H1 (cell line): ENCODE data around the gene MROH7. TPM values are rescaled to one million over a fixed set of nuclear protein-coding genes. Genes with fewer than 3 reads are reported as not detected.

Experiments
- CTCF ChIA-PET: fragments of 300-600 bp; sonication (Branson Sonifier 250); formaldehyde crosslinking; loops from one replicate; lab custom pipeline; 2021; ENCODE audit not compliant: partially characterized antibody; lab: Charles Lee
- POLR2A ChIA-PET: fragments of 300-600 bp; sonication (Branson Sonifier 250); formaldehyde crosslinking; loops from one replicate; lab custom pipeline; 2021; ENCODE audit warnings: inconsistent platforms; ENCODE audit not compliant: partially characterized antibody; lab: Charles Lee
- DNase-seq, 2 experiments: peaks; one replicate each; pipeline versions ENCODE4 v3.0.0 to v3.0.0-alpha.2; 2010 to 2022; ENCODE audit warnings: low spot score in 2 of 2, low read depth in 1 of 2, mixed read lengths in 1 of 2
- FAIRE-seq: peaks from 2 replicates; lab custom pipeline; 2011; peaks lifted over from hg19 to GRCh38; lab: Jason Lieb, UNC
- H2AFZ ChIP-seq: 2 replicates; pipeline ENCODE4 v1.8.1; 2012; ENCODE audit warnings: low read length, inconsistent platforms
- H2AK5ac ChIP-seq: 2 replicates; pipeline ENCODE4 v1.6.1; 2013; ENCODE audit warnings: low read depth, low read length
- H2BK120ac ChIP-seq: replicated peaks from 2 replicates; pipeline ENCODE3; 2013; ENCODE audit warnings: low read depth, low read length, inconsistent platforms
- H2BK12ac ChIP-seq: 2 replicates; pipeline ENCODE4 v1.6.1; 2013; ENCODE audit warnings: low read depth, low read length
- H2BK15ac ChIP-seq: 2 replicates; pipeline ENCODE4 v1.6.1; 2013; ENCODE audit warnings: low read length
- H2BK20ac ChIP-seq: 2 replicates; pipeline ENCODE4 v1.6.1; 2013; ENCODE audit warnings: low read length
- H2BK5ac ChIP-seq: 2 replicates; pipeline ENCODE4 v1.6.1; 2013; ENCODE audit warnings: low read depth, low read length
- H3K14ac ChIP-seq: 2 replicates; pipeline ENCODE4 v1.6.1; 2013; ENCODE audit warnings: inconsistent platforms; ENCODE audit not compliant: insufficient read length
- H3K18ac ChIP-seq: 2 replicates; pipeline ENCODE4 v1.6.1; 2013; ENCODE audit warnings: low read length; ENCODE audit errors: extremely low read depth
- H3K23ac ChIP-seq: 2 replicates; pipeline ENCODE4 v1.6.1; 2013; ENCODE audit warnings: inconsistent platforms; ENCODE audit not compliant: insufficient read length
- H3K23me2 ChIP-seq: 2 replicates; pipeline ENCODE4 v1.6.1; 2013; ENCODE audit warnings: low read depth, low read length
- H3K27ac ChIP-seq: 2 replicates; pipeline ENCODE4 v1.6.1; 2011; ENCODE audit warnings: low read depth, low read length, inconsistent platforms
- H3K27me3 ChIP-seq, 4 experiments: replicated peaks in 1 of 4; 1 replicate in 1 of 4; 2 replicates in 3 of 4; pipeline versions ENCODE4 v1.6.1 to v1.8.1; 2011 to 2013; ENCODE audit warnings: low read length in 3 of 4, mild to moderate bottlenecking in 3 of 4, inconsistent platforms in 2 of 4, mixed read lengths in 2 of 4, moderate library complexity in 1 of 4; ENCODE audit not compliant: control insufficient read depth in 3 of 4, insufficient read depth in 3 of 4; ENCODE audit errors: extremely low read depth in 1 of 4
- H3K36me3 ChIP-seq, 4 experiments: 2 replicates each; pipeline versions ENCODE4 v1.6.1 to v1.8.1; 2011 to 2013; ENCODE audit warnings: mild to moderate bottlenecking in 4 of 4, low read length in 3 of 4, moderate library complexity in 2 of 4, control low read depth in 1 of 4, inconsistent platforms in 1 of 4; ENCODE audit not compliant: insufficient read depth in 4 of 4, control insufficient read depth in 2 of 4
- H3K4ac ChIP-seq: replicated peaks from 2 replicates; pipeline ENCODE3; 2013; ENCODE audit warnings: low read length, low read depth, mixed read lengths, inconsistent platforms; ENCODE audit not compliant: insufficient read length
- H3K4me1 ChIP-seq, 4 experiments: replicated peaks in 1 of 4; 1 replicate in 1 of 4; 2 replicates in 3 of 4; pipeline versions ENCODE4 v1.6.1 to v1.8.1; 2011 to 2013; ENCODE audit warnings: low read length in 3 of 4, inconsistent platforms in 2 of 4, mixed read lengths in 1 of 4; ENCODE audit not compliant: insufficient read depth in 4 of 4, control insufficient read depth in 3 of 4
- H3K4me2 ChIP-seq, 2 experiments: 2 replicates each; pipeline versions ENCODE4 v1.6.1 to v1.8.1; 2011 to 2013; ENCODE audit warnings: low read depth in 2 of 2, low read length in 2 of 2, control low read depth in 1 of 2, inconsistent platforms in 1 of 2, mild to moderate bottlenecking in 1 of 2; ENCODE audit not compliant: insufficient read depth in 1 of 2
- H3K4me3 ChIP-seq, 4 experiments: fragments of 200-600, 300-600 bp in 1 of 4; sonication (generic), shearing (Covaris generic), sonication (Bioruptor Twin) in 1 of 4; 2 replicates each; pipeline versions ENCODE4 v1.5.1 to v1.8.1; 2011 to 2016; ENCODE audit warnings: low read length in 4 of 4, low read depth in 3 of 4, control low read depth in 2 of 4, inconsistent platforms in 2 of 4, mild to moderate bottlenecking in 2 of 4, mixed read lengths in 1 of 4, moderate library complexity in 1 of 4; ENCODE audit not compliant: insufficient read depth in 2 of 4; ENCODE audit errors: extremely low read depth in 1 of 4
- H3K56ac ChIP-seq: replicated peaks from 2 replicates; pipeline ENCODE3; 2013; ENCODE audit warnings: low read depth, mild to moderate bottlenecking, mixed read lengths, low read length, inconsistent platforms; ENCODE audit not compliant: insufficient read length
- H3K79me1 ChIP-seq: 2 replicates; pipeline ENCODE4 v1.6.1; 2013; ENCODE audit warnings: low read depth, low read length, control low read depth
- H3K79me2 ChIP-seq, 2 experiments: 2 replicates each; pipeline versions ENCODE4 v1.6.1 to v1.8.1; 2012 to 2013; ENCODE audit warnings: low read length in 2 of 2, mild to moderate bottlenecking in 2 of 2, inconsistent platforms in 1 of 2; ENCODE audit not compliant: insufficient read depth in 2 of 2, control insufficient read depth in 1 of 2
- H3K9ac ChIP-seq, 4 experiments: replicated peaks in 1 of 4; 1 replicate in 1 of 4; 2 replicates in 3 of 4; pipeline versions ENCODE4 v1.6.1 to v1.8.1; 2011 to 2013; ENCODE audit warnings: low read depth in 3 of 4, low read length in 3 of 4, control low read depth in 2 of 4, mild to moderate bottlenecking in 2 of 4, moderate library complexity in 2 of 4, inconsistent platforms in 1 of 4; ENCODE audit errors: extremely low read depth in 1 of 4
- H3K9me3 ChIP-seq, 2 experiments: 2 replicates each; pipeline versions ENCODE4 v1.6.1 to v1.8.1; 2012 to 2013; ENCODE audit warnings: mild to moderate bottlenecking in 2 of 2, moderate library complexity in 2 of 2, control low read depth in 1 of 2, inconsistent platforms in 1 of 2, low read depth in 1 of 2, low read length in 1 of 2, mixed read lengths in 1 of 2; ENCODE audit not compliant: insufficient read depth in 2 of 2
- H4K20me1 ChIP-seq, 2 experiments: replicated peaks in 1 of 2; 2 replicates each; pipeline versions ENCODE3 to v1.8.1; 2011 to 2013; ENCODE audit warnings: inconsistent platforms in 2 of 2, low read length in 2 of 2, mild to moderate bottlenecking in 1 of 2; ENCODE audit not compliant: insufficient read depth in 2 of 2, control insufficient read depth in 1 of 2
- H4K5ac ChIP-seq: 2 replicates; pipeline ENCODE4 v1.6.1; 2013; ENCODE audit warnings: low read length, low read depth, mixed read lengths, inconsistent platforms; ENCODE audit not compliant: insufficient read length
- H4K8ac ChIP-seq: 2 replicates; pipeline ENCODE4 v1.8.0; 2013; ENCODE audit warnings: mild to moderate bottlenecking, moderate library complexity, low read length, inconsistent platforms; ENCODE audit not compliant: insufficient read depth; ENCODE audit errors: extremely low read depth
- H4K91ac ChIP-seq: replicated peaks from 2 replicates; pipeline ENCODE3; 2013; ENCODE audit warnings: low read length, mixed read lengths, inconsistent platforms; ENCODE audit not compliant: insufficient read length
- JUN ChIP-seq: IDR thresholded peaks from 2 replicates; pipeline ENCODE4 v1.6.1; 2011; ENCODE audit warnings: low read depth, mild to moderate bottlenecking, improper control_type of control experiment, low read length
- RAD21 ChIP-seq, 2 experiments: IDR thresholded peaks in 1 of 2; conservative IDR thresholded peaks in 1 of 2; 2 replicates each; pipeline ENCODE4 v1.6.1; 2011; ENCODE audit warnings: low read depth in 2 of 2, low read length in 2 of 2, improper control_type of control experiment in 1 of 2, inconsistent platforms in 1 of 2, mild to moderate bottlenecking in 1 of 2, moderate library complexity in 1 of 2
- WGBS, 2 experiments: shearing (Covaris generic) in 1 of 2; methylation state at CpG; one replicate each; pipeline versions ENCODE4 v1.1.6 to v1.1.7; 2013 to 2015; ENCODE audit warnings: low lambda C conversion rate in 2 of 2, mixed read lengths in 2 of 2, inconsistent platforms in 1 of 2, low coverage in 1 of 2, missing lambda C conversion rate in 1 of 2; ENCODE audit not compliant: insufficient replicate concordance in 2 of 2, insufficient coverage in 1 of 2, insufficient read length in 1 of 2; ENCODE audit errors: extremely low coverage in 1 of 2, missing lambda C conversion rate in 1 of 2; 5-methylcytosine and 5-hydroxymethylcytosine counted together
- polyA plus RNA-seq, 7 experiments: library from polyadenylated mRNA; depleted of rRNA in 3 of 7; stranded (reverse) in 5 of 7; unstranded in 2 of 7; fragments of >200 nt in 5 of 7; fragments of 200-250 nt in 2 of 7; gene quantifications; 1 replicate in 5 of 7; 2 replicates in 1 of 7; 4 replicates in 1 of 7; pipeline versions ENCODE4 v1.2.1 to v1.2.3, GENCODE V29; 2011 to 2013; ENCODE audit warnings: missing spikeins in 2 of 7, mixed read lengths in 2 of 7
- total RNA-seq: library from RNA; stranded (reverse); fragmentation: NEBNext Ultra II Directional; extraction: Animal tissue kit (Norgen Biotek cat#: 25700); gene quantifications from 2 replicates; pipeline ENCODE4 v1.2.1, GENCODE V29; 2021
- TF ChIP-seq, protein P1 (sequence below), 3 experiments: IDR thresholded peaks; 1 replicate in 2 of 3; 2 replicates in 1 of 3; pipeline versions ENCODE4 v1.5.1 to v1.6.1; 2011; ENCODE audit warnings: low read length in 3 of 3, mild to moderate bottlenecking in 3 of 3, inconsistent platforms in 2 of 3, low read depth in 1 of 3, moderate library complexity in 1 of 3; ENCODE audit not compliant: insufficient read depth in 1 of 3; ENCODE audit errors: control extremely low read depth in 1 of 3

The MROH7 gene
- total and polyA plus RNA-seq, 2 of the 8 experiments (the other 6 are each of a cell fraction or from before 2014, with no cell fraction given), result 0.07 to 0.20 TPM

DNA sequence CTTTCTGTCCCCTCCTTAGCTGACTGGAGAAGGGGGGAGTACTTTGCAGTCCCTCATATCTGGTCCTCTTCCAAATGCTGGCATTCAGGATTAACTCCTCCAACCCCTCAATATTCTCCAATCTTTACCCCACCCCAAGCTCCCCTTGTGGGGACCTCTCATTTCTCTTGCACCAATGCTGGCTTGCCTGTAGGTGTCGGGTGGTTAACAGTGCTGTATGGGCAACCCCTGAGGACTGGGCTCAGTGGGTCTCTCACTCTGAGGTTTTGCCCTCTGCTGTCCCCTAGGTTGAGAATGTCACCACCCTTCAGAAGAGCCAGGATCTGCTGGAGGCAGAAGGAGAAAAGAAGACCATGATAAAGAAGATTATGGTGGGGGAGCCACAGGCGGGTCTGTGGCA is 27.0 kb downstream of the MROH7 start:
- Histone ChIP-seq H4K20me1 (no peaks in the 10 kb centered on the region), H3K27ac (no peak overlapping the region), H3K4me1 (peaks cover 0 to 3% (median 0%) of the 10 kb centered on the region in 4 experiments; a peak in 1 of 7 replicates), H2AK5ac (no peak overlapping the region), H3K79me2 (no peaks in the 10 kb centered on the region), H3K14ac (no peak overlapping the region), H3K23ac (no peak overlapping the region), H3K36me3 (no peaks in the 10 kb centered on the region), H3K18ac (no peak overlapping the region), H3K9me3 (no peaks in the 10 kb centered on the region), H2BK12ac (no peak overlapping the region), H3K4me2 (no peak overlapping the region), H4K8ac (no peak overlapping the region), H2BK15ac (no peak overlapping the region), H3K9ac (no peak overlapping the region), H2BK5ac (no peak overlapping the region), H3K79me1 (no peaks in the 10 kb centered on the region), H3K56ac (no peak overlapping the region), H2AFZ (no peak overlapping the region), H3K4me3 (no peak overlapping the region), H4K5ac (no peak overlapping the region), H3K4ac (no peak overlapping the region), H4K91ac (no peak overlapping the region), H3K27me3 (no peaks in the 10 kb centered on the region), H2BK120ac (no peak overlapping the region), H3K23me2 (no peaks in the 10 kb centered on the region), H2BK20ac (no peak overlapping the region)
- DNase-seq (no peak), FAIRE-seq (peak; percentile 39)
- ChIA-PET CTCF (interaction anchor here (0.7 to 4.9 kb wide), 9 partner anchors 12 to 562 kb away, joined by 3 to 33 read pairs (median 4); no protein-coding TSS in a partner anchor), POLR2A (no interaction called here)
- 85% methylated on average over 2 of the region's 2 CpGs; no CpG with 5 or more reads in 1 of the 2 experiments for WGBS, 2 experiments
- TF ChIP-seq RAD21 (IDR thresholded peaks at IDR 0.05 in 1 of 2, conservative IDR thresholded peaks at IDR 0.05 in 1 of 2; ENCODE audit: low read depth in 2 of 2, low read length in 2 of 2) (peak; percentile 11 to 51; a peak in 3 of 4 replicates), JUN (no peak)
- TF ChIP-seq, protein P1, sequence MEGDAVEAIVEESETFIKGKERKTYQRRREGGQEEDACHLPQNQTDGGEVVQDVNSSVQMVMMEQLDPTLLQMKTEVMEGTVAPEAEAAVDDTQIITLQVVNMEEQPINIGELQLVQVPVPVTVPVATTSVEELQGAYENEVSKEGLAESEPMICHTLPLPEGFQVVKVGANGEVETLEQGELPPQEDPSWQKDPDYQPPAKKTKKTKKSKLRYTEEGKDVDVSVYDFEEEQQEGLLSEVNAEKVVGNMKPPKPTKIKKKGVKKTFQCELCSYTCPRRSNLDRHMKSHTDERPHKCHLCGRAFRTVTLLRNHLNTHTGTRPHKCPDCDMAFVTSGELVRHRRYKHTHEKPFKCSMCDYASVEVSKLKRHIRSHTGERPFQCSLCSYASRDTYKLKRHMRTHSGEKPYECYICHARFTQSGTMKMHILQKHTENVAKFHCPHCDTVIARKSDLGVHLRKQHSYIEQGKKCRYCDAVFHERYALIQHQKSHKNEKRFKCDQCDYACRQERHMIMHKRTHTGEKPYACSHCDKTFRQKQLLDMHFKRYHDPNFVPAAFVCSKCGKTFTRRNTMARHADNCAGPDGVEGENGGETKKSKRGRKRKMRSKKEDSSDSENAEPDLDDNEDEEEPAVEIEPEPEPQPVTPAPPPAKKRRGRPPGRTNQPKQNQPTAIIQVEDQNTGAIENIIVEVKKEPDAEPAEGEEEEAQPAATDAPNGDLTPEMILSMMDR (IDR thresholded peaks at IDR 0.05; ENCODE audit: control extremely low read depth in 1 of 3, insufficient read depth in 1 of 3, low read depth in 1 of 3, low read length in 3 of 3), result peak; percentile 30 to 45 (median 39); a peak in 3 of 4 replicates
